H9 (cell line): ENCODE measurements around the gene PNPLA1. TPM values are rescaled to one million over a fixed set of nuclear protein-coding genes. Genes with fewer than 3 reads are reported as not detected.

Experiments
- DNase-seq: peaks from one replicate; pipeline ENCODE4 v3.0.0-alpha.2; 2017
- H2AFZ ChIP-seq: one replicate; pipeline ENCODE4 v1.6.1; 2013; ENCODE audit warnings: mild to moderate bottlenecking, low read length, control low read depth, moderate library complexity
- H2AK5ac ChIP-seq: 2 replicates; pipeline ENCODE4 v1.6.1; 2013; ENCODE audit warnings: low read length, control low read depth, mixed read lengths; ENCODE audit not compliant: insufficient read length
- H2BK120ac ChIP-seq: one replicate; pipeline ENCODE4 v1.6.1; 2013; ENCODE audit warnings: low read depth, mild to moderate bottlenecking, low read length, control low read depth, inconsistent platforms; ENCODE audit not compliant: poor library complexity, severe bottlenecking
- H2BK12ac ChIP-seq: 2 replicates; pipeline ENCODE4 v1.6.1; 2013; ENCODE audit warnings: low read length, control low read depth, mixed read lengths, low read depth; ENCODE audit not compliant: insufficient read length
- H2BK15ac ChIP-seq: 2 replicates; pipeline ENCODE4 v1.6.1; 2013; ENCODE audit warnings: low read depth, low read length, control low read depth
- H2BK20ac ChIP-seq: one replicate; pipeline ENCODE4 v1.6.1; 2013; ENCODE audit warnings: low read depth, mild to moderate bottlenecking, low read length, control low read depth, inconsistent platforms; ENCODE audit not compliant: poor library complexity, severe bottlenecking
- H2BK5ac ChIP-seq: 2 replicates; pipeline ENCODE4 v1.6.1; 2013; ENCODE audit warnings: low read length, control low read depth, mixed read lengths; ENCODE audit not compliant: insufficient read length
- H3K14ac ChIP-seq: 2 replicates; pipeline ENCODE4 v1.6.1; 2013; ENCODE audit warnings: low read length, control low read depth; ENCODE audit not compliant: insufficient read depth
- H3K18ac ChIP-seq: 2 replicates; pipeline ENCODE4 v1.6.1; 2013; ENCODE audit warnings: low read depth, mild to moderate bottlenecking, mixed read lengths, low read length, control low read depth; ENCODE audit not compliant: insufficient read length
- H3K23ac ChIP-seq: 2 replicates; pipeline ENCODE4 v1.6.1; 2013; ENCODE audit warnings: low read length, control low read depth, mixed read lengths, low read depth; ENCODE audit not compliant: insufficient read length
- H3K23me2 ChIP-seq: 2 replicates; pipeline ENCODE4 v1.6.1; 2013; ENCODE audit warnings: low read depth, mild to moderate bottlenecking, mixed read lengths, low read length, control low read depth; ENCODE audit not compliant: insufficient read length, poor library complexity, severe bottlenecking
- H3K27ac ChIP-seq: 2 replicates; pipeline ENCODE4 v1.5.1; 2013; ENCODE audit warnings: low read length, control low read depth, mixed read lengths, low read depth; ENCODE audit not compliant: insufficient read length
- H3K27me3 ChIP-seq: 2 replicates; pipeline ENCODE4 v1.6.1; 2013; ENCODE audit warnings: low read length, control low read depth, inconsistent platforms; ENCODE audit not compliant: insufficient read depth
- H3K4ac ChIP-seq: 2 replicates; pipeline ENCODE4 v1.6.1; 2013; ENCODE audit warnings: low read depth, mild to moderate bottlenecking, control low read depth, inconsistent platforms, low read length, moderate library complexity
- H3K4me1 ChIP-seq: 2 replicates; pipeline ENCODE4 v1.6.1; 2013; ENCODE audit warnings: low read length, control low read depth, inconsistent platforms; ENCODE audit not compliant: insufficient read depth
- H3K4me2 ChIP-seq: 2 replicates; pipeline ENCODE4 v1.6.1; 2013; ENCODE audit warnings: low read length, control low read depth, mixed read lengths; ENCODE audit not compliant: insufficient read length, insufficient read depth
- H3K56ac ChIP-seq: 2 replicates; pipeline ENCODE4 v1.6.1; 2013; ENCODE audit warnings: low read depth, mild to moderate bottlenecking, mixed read lengths, low read length, control low read depth; ENCODE audit not compliant: insufficient read length
- H3K79me1 ChIP-seq: 2 replicates; pipeline ENCODE4 v1.6.1; 2013; ENCODE audit warnings: low read depth, mild to moderate bottlenecking, moderate library complexity, low read length, control low read depth, inconsistent platforms; ENCODE audit not compliant: insufficient read depth, poor library complexity, severe bottlenecking
- H3K79me2 ChIP-seq: 2 replicates; pipeline ENCODE4 v1.6.1; 2013; ENCODE audit warnings: low read length, control low read depth, inconsistent platforms; ENCODE audit not compliant: insufficient read depth
- H3K9ac ChIP-seq: 2 replicates; pipeline ENCODE4 v1.6.1; 2013; ENCODE audit warnings: low read length, control low read depth, mixed read lengths; ENCODE audit not compliant: insufficient read length; ENCODE audit errors: extremely low read depth
- H3K9me3 ChIP-seq: one replicate; pipeline ENCODE4 v1.6.1; 2013; ENCODE audit warnings: low read depth, low read length, inconsistent platforms; ENCODE audit not compliant: control insufficient read depth
- H3T11ph ChIP-seq: one replicate; pipeline ENCODE4 v1.6.1; 2013; ENCODE audit warnings: mild to moderate bottlenecking, low read length, control low read depth, inconsistent platforms
- H4K20me1 ChIP-seq: one replicate; pipeline ENCODE4 v1.6.1; 2013; ENCODE audit not compliant: control insufficient read depth, insufficient read length, insufficient read depth
- H4K5ac ChIP-seq: 2 replicates; pipeline ENCODE4 v1.6.1; 2013; ENCODE audit warnings: low read depth, mild to moderate bottlenecking, mixed read lengths, low read length, control low read depth; ENCODE audit not compliant: insufficient read length
- H4K8ac ChIP-seq: replicated peaks from 2 replicates; pipeline ENCODE4 v1.6.1; 2013; ENCODE audit warnings: low read length, control low read depth, mixed read lengths, low read depth; ENCODE audit not compliant: insufficient read length
- H4K91ac ChIP-seq: 2 replicates; pipeline ENCODE4 v1.6.1; 2013; ENCODE audit warnings: low read depth, mild to moderate bottlenecking, moderate library complexity, mixed read lengths, low read length, control low read depth; ENCODE audit not compliant: insufficient read length
- H3K27ac Mint-ChIP-seq, 3 experiments: 2 replicates in 2 of 3; 3 replicates in 1 of 3; pipeline ENCODE4 v1.8.0; 2020 to 2021; ENCODE audit warnings: mixed read lengths in 3 of 3, mild to moderate bottlenecking in 1 of 3, moderate library complexity in 1 of 3
- H3K27me3 Mint-ChIP-seq: 2 replicates; pipeline ENCODE4 v1.8.0; 2021; ENCODE audit warnings: low read depth, mild to moderate bottlenecking, moderate library complexity, mixed read lengths
- H3K36me3 Mint-ChIP-seq, 3 experiments: 2 replicates in 2 of 3; 3 replicates in 1 of 3; pipeline ENCODE4 v1.8.0; 2020 to 2021; ENCODE audit warnings: low read depth in 3 of 3, mixed read lengths in 3 of 3; ENCODE audit not compliant: insufficient read depth in 1 of 3
- H3K4me1 Mint-ChIP-seq, 2 experiments: 2 replicates each; pipeline ENCODE4 v1.8.0; 2020; ENCODE audit warnings: mixed read lengths in 2 of 2
- H3K4me3 Mint-ChIP-seq, 2 experiments: 2 replicates in 1 of 2; 3 replicates in 1 of 2; pipeline ENCODE4 v1.8.0; 2020 to 2021; ENCODE audit warnings: mild to moderate bottlenecking in 2 of 2, mixed read lengths in 2 of 2, moderate library complexity in 1 of 2
- H3K9me3 Mint-ChIP-seq, 2 experiments: 2 replicates in 1 of 2; 3 replicates in 1 of 2; pipeline ENCODE4 v1.8.0; 2020; ENCODE audit warnings: mild to moderate bottlenecking in 2 of 2, mixed read lengths in 2 of 2, moderate library complexity in 1 of 2
- WGBS: extraction: QIAGEN DNeasy Blood & Tissue Kit; methylation state at CpG from one replicate; pipeline ENCODE4 v1.1.7; 2013; ENCODE audit warnings: missing lambda C conversion rate, low lambda C conversion rate, mixed read lengths; ENCODE audit not compliant: insufficient read length; ENCODE audit errors: extremely low coverage; 5-methylcytosine and 5-hydroxymethylcytosine counted together
- total RNA-seq: library from RNA; stranded (reverse); gene quantifications from 2 replicates; pipeline ENCODE4 v1.2.1, GENCODE V29; 2021
- TF ChIP-seq, protein P1 (sequence below): fragments of 200-600 bp; sonication (generic); conservative IDR thresholded peaks from 3 replicates; pipeline ENCODE4 v1.8.0; 2021; ENCODE audit warnings: antibody characterized with exemption, mild to moderate bottlenecking

The PNPLA1 gene
- total RNA-seq, 1 experiment from 2014 or later = 0.09 TPM

DNA sequence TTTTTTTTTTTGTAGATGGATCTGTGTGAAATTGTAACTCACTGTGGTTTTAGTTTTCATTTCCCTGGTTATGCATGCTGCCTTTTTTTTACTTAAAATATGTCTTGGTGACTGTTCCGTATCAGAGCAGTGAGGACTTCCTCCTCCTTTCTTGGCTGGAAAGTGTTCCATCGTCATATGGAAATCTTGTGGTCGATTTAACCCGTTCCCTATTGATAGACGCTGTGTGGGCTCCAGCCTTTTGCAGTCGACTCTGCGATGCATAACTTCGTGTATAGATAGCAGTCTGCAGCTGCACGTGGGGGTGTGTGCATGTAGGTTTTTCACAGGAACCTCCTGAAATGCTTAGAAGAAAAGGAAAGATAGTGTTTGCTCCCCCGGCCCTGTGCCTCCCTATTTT is 28.1 kb upstream of the PNPLA1 start:
- H3K23ac ChIP-seq = no peak overlapping the region
- DNase-seq = no peak
- H3K9me3 Mint-ChIP-seq = no peaks in the 10 kb centered on the region
- H2BK15ac ChIP-seq = no peak overlapping the region
- no peak overlapping the region for H3K4me3 Mint-ChIP-seq
- WGBS = no CpG with 5 or more reads among the region's 10 CpGs
- H2BK20ac ChIP-seq = no peak overlapping the region
- H3K4ac ChIP-seq = no peak overlapping the region
- H3K23me2 ChIP-seq = no peaks in the 10 kb centered on the region
- no peak overlapping the region for H2BK12ac ChIP-seq
- H3K4me1 Mint-ChIP-seq = peaks cover 37 to 50% of the 10 kb centered on the region in 2 experiments
- H3K79me1 ChIP-seq = no peaks in the 10 kb centered on the region
- no peak overlapping the region for H4K91ac ChIP-seq
- no peak overlapping the region for H4K8ac ChIP-seq
- no peaks in the 10 kb centered on the region for H3K79me2 ChIP-seq
- no peaks in the 10 kb centered on the region for H3K9me3 ChIP-seq
- no peak overlapping the region for H3K56ac ChIP-seq
- H3T11ph ChIP-seq = no peak overlapping the region
- no peak overlapping the region for H2AK5ac ChIP-seq
- no peak overlapping the region for H2BK120ac ChIP-seq
- H3K4me2 ChIP-seq = no peak overlapping the region
- no peak overlapping the region for H4K5ac ChIP-seq
- no peak overlapping the region for H2AFZ ChIP-seq
- H3K27ac ChIP-seq = no peak overlapping the region
- H3K27me3 Mint-ChIP-seq = no peaks in the 10 kb centered on the region; the same call in 1 of the 2 replicates
- H3K27ac Mint-ChIP-seq = no peak overlapping the region; a peak in 1 of 7 replicates
- TF ChIP-seq, protein P1, sequence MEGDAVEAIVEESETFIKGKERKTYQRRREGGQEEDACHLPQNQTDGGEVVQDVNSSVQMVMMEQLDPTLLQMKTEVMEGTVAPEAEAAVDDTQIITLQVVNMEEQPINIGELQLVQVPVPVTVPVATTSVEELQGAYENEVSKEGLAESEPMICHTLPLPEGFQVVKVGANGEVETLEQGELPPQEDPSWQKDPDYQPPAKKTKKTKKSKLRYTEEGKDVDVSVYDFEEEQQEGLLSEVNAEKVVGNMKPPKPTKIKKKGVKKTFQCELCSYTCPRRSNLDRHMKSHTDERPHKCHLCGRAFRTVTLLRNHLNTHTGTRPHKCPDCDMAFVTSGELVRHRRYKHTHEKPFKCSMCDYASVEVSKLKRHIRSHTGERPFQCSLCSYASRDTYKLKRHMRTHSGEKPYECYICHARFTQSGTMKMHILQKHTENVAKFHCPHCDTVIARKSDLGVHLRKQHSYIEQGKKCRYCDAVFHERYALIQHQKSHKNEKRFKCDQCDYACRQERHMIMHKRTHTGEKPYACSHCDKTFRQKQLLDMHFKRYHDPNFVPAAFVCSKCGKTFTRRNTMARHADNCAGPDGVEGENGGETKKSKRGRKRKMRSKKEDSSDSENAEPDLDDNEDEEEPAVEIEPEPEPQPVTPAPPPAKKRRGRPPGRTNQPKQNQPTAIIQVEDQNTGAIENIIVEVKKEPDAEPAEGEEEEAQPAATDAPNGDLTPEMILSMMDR = no peak
- no peaks in the 10 kb centered on the region for H4K20me1 ChIP-seq
- H3K14ac ChIP-seq = no peak overlapping the region
- no peak overlapping the region for H3K18ac ChIP-seq
- H3K36me3 Mint-ChIP-seq = no peaks in the 10 kb centered on the region; a peak in 1 of 7 replicates
- no peak overlapping the region for H2BK5ac ChIP-seq
- peaks cover 12% of the 10 kb centered on the region; the same call in 1 of the 2 replicates for H3K4me1 ChIP-seq
- H3K9ac ChIP-seq = no peak overlapping the region
- no peaks in the 10 kb centered on the region for H3K27me3 ChIP-seq
